GM20000 (cell line): ENCODE measurements around the gene PLAAT2.

Experiments
- DNase-seq: peaks from one replicate; pipeline ENCODE4 v3.0.0; 2012; ENCODE audit warnings: low spot score
- TF ChIP-seq, protein P1 (sequence below): IDR thresholded peaks from 2 replicates; pipeline ENCODE4 v1.5.1; 2012; ENCODE audit warnings: mild to moderate bottlenecking, control low read depth; ENCODE audit errors: extremely low read depth, missing control alignments

Gene PLAAT2

DNA sequence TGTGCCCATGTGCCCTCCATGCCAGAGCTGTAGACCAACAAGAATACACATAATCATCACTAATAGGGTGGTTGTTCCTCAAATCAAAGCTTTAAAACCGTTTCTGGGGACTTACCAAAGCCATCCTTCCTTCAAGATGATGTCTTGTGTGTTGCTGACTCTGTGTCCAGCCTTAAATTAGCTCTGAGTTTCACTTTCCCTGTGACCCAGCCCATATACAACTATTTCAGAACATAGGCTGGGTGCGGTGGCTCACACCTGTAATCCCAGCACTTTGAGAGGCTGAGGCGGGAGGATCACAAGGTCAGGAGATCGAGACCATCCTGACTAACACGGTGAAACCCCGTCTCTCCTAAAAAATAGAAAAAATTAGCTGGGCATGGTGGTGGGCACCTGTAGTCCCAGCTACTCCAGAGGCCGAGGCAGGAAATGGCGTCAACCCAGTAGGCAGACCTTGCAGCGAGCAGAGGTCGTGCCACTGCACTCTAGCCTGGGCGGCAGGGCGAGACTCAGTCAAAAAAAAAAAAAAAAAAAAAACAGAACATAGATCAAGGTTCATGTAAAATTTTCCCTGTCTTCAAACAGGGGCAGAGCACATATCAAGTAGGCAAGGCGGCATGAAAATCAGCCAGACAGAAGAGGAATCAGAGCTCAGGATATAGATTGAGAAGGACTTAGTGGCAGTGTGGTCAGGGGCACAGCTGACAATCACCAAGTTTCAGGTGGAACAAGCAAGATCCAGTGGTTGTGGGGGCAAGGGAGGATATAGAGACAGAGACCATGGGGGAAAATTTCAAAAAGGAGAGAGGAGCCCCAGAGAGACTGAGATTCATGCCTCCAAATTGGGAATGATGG lies at the start of gene PLAAT2:
Gene PLAAT2, minus strand, starts transcription at position 179 of the 855 bp plus-strand sequence. Its CDS starts 55 bp downstream, at position 124.
- TF ChIP-seq, protein P1, sequence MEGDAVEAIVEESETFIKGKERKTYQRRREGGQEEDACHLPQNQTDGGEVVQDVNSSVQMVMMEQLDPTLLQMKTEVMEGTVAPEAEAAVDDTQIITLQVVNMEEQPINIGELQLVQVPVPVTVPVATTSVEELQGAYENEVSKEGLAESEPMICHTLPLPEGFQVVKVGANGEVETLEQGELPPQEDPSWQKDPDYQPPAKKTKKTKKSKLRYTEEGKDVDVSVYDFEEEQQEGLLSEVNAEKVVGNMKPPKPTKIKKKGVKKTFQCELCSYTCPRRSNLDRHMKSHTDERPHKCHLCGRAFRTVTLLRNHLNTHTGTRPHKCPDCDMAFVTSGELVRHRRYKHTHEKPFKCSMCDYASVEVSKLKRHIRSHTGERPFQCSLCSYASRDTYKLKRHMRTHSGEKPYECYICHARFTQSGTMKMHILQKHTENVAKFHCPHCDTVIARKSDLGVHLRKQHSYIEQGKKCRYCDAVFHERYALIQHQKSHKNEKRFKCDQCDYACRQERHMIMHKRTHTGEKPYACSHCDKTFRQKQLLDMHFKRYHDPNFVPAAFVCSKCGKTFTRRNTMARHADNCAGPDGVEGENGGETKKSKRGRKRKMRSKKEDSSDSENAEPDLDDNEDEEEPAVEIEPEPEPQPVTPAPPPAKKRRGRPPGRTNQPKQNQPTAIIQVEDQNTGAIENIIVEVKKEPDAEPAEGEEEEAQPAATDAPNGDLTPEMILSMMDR: no peak
- DNase-seq: no peak

DNA sequence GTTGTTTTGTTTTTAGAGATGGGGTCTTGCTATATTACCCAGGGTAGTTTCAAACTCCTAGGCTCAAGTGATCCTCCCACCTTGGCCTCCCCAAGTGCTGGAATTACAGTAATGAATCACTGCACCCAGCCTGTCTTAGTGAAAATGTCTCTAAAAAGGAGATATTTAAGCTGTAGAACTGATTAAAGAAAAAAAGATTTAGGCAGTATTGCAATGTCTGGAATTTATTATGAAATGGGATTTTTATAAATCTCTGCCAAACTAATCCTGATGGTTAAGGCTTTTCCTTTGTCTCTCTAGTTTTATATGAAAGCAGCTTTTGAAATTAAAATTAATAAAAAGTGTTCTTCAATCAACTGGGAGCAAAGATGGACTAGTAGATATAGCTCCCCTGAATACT lies 49.0 kb upstream of the PLAAT2 start:
- no peak for DNase-seq

DNA sequence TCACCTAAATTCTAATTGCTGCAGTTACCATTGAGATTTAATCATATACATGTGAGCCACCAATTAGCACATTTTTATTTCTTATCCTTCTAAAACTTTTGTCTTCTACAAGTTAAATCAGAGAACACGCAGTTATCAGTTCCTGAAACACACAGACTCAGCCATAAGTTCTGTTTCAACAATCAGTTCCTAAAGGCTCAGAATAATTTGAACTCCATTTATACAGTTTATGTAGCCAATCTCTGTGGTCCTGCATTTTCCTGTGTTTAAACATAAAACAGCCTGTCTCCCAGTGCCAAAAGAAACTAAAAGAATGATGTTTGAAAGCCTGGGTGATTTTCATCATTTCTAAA lies 48.2 kb upstream of the PLAAT2 start:
- DNase-seq: no peak
- TF ChIP-seq, protein P1: no peak

More for the DNA sequence above, 49.0 kb upstream of the PLAAT2 start:
- TF ChIP-seq, protein P1: no peak

DNA sequence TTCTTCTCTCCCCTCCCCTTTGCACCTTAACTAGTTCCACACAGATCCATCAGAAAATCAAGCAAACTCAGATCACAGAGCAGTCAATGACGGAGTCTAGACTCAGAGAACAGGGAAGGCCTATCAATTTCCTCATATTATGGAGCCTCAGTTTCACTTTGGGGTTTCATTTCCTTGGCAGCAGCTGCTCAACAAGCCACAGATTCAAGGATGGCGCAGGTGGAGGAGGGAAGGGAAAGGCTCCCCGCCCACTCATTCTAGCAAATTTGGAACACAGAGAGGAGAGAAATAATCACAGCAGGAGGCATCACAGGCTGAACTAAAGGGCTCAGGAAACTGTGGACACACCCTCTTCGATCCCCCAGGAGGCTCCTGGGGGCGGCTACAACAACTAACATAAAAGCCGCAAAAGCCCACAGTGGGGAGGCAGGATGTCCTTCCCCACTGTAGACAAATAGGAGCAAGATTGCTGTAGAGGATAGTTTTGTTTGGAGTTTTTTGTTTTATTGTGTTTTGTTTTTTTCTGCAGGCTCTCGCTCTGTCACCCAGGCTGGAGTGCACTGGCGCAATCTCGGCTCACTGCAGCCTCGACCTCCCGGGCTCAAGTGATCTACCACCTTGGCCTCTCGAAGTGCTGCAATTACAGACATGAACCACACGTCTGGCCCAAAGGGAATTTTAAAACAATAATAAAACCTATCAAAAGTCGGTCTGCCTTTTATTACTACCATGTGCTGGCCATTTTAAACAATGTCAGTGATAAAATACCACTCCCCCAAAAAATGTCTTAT lies 47.6 kb upstream of the PLAAT2 start:
- no peak for DNase-seq
- TF ChIP-seq, protein P1: no peak

DNA sequence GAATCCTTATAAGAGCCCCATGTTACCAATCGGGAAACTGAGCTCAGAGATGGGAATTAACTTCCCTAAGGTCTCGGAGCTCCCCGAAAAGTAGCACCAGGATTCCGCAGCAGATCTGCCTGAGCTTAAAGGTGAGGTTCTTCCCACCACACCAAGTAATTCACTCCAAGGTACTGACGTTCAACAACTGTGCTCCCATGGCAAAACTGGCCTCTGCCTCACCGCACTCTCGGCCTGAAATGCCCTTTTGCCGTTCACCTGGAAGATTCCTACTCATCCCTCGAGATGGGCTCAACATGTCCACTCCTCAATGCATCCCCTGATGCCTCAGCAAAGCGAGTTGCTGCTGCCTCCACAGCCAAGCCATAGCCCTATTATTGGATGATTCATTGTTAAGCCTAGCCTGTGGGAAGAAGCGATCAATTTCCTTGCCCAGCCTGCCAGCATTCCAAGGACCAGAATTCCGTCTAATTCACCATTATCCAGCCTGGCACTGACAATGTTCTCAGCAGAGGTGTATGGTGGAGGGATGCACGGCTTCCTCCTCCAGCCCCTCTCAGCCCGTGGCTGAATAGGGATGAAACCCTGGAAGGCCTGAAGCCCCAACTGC lies 46.9 kb upstream of the PLAAT2 start:
- TF ChIP-seq, protein P1: no peak
- no peak for DNase-seq

DNA sequence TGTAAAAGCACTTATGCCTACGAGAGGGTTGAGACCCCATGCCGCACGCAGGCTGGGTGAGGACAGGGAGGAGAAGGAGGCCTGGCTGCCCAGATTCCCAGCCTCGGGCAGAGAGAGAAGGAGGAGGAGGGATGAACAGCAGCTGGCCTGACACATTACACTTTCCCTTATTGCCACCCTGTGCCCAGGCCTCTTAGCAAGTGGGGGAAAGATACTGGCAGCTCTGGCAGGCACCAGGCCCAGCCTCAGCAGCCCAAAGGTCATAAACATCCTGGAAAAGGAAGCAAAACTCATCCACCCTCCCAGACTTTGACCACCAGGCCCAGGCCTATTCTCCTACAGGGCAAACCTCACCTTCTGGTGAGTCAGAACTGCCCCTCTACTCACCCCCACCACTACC lies 46.4 kb upstream of the PLAAT2 start:
- TF ChIP-seq, protein P1: no peak
- DNase-seq: no peak
